EL (cell line): ENCODE results near the gene RNF145.
A peak's percentile ranks its signal among the peaks of the same experiment; 100 is the strongest.
"Not testable (repeated sequence)": the region's sequence is repeated elsewhere in the genome, so short reads cannot be mapped to it uniquely, and the experiment has no call there.

Source experiments
- DNase-seq: peaks from one replicate; pipeline ENCODE4 v3.0.0-alpha.2; 2016

The RNF145 gene, protein sequence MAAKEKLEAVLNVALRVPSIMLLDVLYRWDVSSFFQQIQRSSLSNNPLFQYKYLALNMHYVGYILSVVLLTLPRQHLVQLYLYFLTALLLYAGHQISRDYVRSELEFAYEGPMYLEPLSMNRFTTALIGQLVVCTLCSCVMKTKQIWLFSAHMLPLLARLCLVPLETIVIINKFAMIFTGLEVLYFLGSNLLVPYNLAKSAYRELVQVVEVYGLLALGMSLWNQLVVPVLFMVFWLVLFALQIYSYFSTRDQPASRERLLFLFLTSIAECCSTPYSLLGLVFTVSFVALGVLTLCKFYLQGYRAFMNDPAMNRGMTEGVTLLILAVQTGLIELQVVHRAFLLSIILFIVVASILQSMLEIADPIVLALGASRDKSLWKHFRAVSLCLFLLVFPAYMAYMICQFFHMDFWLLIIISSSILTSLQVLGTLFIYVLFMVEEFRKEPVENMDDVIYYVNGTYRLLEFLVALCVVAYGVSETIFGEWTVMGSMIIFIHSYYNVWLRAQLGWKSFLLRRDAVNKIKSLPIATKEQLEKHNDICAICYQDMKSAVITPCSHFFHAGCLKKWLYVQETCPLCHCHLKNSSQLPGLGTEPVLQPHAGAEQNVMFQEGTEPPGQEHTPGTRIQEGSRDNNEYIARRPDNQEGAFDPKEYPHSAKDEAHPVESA

DNA sequence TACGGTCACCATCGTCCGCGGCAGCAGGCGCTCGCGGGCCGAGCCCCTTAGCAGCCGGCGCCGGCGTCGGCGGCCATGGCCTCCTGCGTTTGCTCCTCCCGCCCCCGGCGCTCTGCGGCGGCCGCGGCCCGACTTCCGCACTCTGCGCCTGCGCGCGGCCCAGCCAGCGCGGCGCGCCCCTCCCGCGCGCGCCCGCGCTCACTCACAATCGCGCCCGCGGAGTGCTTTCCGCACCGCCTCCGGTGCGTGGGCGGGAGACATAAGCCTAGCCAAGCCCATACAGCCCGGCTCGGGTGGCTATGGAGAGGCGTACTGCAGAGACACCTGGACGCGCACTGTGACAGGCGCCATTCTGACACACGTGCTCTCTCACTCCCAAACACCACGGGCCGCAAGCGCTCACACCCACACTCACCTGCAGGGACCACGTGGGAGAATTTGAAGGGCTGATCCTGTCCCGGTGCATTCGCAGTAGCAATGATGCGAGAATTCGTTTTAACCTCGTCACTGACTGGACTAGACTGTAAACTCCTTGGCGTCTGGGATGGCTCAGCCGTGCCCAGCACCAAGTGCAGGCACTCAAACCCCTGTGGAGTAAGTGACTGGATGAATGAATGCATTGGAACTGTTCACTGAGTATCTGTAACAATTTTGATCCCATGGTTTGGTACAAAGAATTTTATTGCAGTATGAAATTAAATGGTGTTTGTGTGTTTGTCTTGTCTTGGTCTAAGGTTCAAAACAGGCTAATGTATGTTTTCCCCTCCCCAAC lies at the start of gene RNF145:
Gene RNF145, minus strand, starts transcription at position 116 of the 772 bp plus-strand sequence. CDS start 5,936 bp downstream, outside the sequence.
- peak; percentile 88 for DNase-seq

DNA sequence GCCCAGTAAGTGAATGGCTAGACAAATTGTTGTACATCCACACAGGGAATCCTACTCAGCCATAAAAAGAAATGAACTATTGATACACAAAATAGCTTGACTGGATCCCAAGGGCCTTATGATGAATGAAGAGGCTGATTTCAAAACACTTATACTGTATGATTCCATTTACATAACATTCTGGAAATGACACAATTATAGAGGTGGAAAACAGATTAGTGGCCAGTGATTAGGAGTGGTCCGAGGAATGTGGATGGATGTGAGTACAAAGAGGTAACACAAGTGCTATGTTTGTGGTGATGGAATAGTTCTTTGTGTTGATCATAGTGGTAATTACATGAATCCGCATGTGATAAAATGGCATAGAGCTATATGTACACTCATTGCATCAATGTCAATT lies 49.0 kb upstream of the RNF145 start:
- no peak for DNase-seq

DNA sequence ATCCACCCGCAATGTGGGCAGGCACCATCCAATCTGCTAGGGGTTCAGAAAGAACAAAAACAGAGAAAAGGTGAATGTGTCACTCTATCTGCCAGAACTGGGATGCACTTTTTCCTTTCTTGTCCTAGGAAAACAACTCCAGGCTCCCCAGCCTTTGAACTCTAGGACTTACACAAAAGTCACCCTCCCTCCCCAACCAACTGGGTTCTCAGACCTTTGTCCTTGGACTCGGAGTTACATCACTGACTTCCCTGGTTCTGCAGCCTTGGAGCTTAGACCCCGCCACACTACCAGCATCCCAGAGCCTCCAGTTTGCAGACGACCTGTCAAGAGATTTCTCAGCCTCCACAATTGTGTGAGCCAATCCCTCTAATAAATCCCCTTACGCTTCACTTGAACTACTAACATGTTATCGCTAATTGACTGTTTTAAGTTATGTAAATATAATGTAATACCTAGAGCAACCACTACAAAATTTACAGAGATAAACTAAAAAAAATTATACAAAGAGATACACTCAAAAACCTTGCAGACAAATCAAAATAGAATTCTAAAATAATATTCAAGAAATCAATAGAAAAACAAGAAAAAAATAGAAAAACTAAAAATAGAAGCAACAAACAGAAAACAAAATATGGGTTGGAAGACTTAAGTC lies 48.4 kb upstream of the RNF145 start:
- DNase-seq = no peak

DNA sequence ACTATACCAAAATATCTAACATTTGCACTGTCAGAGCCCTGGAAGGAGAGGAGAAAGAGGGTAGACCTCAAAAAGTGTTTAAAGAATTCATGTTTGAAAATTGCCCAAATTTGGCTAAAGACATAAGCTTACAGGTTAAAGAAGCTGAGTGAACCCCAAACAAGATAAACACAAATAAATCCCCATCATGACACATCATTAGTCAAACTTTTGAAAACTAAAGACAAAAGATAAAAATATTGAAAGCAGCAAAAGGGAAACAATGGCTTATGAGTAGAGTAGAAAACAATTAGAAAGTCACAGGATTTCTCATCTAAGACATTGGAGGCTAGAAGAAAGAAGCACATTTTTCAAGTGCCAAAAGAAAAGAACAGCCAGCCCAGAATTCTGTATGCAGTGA lies 47.7 kb upstream of the RNF145 start:
- DNase-seq = no peak

DNA sequence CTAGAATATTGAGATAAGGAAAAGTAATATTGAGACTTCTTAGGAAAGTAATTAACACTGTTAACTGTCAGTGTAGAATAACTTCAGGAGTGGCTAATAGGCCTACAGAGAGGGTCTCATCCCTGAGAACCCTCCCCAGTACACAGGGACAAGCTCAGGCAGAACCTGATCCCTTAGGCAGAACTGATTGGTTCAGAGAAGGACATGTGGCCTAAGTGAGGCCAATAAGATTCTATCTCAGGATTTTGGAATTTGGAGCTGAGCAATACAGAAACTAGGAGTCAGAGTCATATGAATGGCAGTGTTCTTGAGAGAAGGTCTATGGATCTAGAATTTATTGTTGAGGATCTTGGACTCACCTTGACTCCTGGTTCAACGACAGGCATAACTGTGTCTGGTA lies 42.8 kb upstream of the RNF145 start:
- no peak for DNase-seq

DNA sequence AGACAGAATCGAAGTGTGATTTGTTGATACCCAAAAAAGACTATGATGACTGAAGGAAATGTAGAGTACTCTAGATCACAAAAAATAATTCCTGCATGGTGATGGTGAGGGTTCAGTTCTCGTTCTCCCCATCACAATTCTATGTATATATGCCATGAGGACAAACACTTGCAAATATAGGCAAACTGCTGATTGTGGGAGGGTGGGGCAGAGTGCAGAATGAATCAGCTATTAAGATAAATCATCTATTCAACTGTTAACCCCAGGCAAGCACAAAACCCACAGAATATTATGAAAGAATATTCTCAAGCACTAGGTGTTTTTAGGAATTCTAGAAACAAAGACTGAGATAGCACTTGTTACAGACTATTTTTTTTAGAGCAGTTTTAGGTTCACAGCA lies 39.8 kb upstream of the RNF145 start:
- no peak for DNase-seq

DNA sequence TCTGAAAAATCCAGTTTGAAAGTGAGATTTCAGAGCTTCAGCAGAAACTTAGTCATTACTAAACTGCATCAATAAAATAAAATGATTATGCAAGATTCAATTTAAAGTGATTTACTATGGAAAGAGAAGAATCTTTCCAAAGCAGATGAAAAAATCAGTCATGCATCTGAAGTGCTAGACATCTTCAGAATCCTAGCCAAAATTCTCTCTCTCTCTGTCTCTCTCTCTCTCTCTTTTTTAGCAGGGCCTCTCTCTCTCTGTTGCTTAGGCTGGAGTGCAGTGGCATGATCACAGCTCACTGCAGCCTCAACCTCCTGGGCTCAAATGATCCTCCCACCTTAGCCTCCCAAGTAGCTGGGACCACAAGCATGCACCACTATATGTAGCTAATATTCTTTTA lies 35.5 kb upstream of the RNF145 start:
- no peak for DNase-seq

DNA sequence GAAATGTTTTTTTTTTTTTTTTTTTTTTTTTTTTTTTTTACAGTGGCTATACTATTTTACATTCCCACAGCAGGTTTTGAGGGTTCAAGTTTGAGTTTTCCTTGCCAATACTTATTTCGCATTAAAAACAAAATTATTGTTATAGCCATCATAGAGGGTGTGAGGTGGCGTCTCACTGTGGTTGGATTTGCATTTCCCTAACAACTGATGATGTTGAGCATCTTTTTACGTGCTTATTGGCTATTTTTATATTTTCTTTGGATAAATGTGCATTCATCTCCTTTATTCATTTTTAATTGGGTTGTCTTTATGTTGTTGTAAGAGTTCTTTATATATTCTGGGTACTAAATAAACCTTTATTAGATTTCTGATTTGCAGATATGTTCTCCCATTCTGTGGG lies 34.8 kb upstream of the RNF145 start:
- no peak for DNase-seq

DNA sequence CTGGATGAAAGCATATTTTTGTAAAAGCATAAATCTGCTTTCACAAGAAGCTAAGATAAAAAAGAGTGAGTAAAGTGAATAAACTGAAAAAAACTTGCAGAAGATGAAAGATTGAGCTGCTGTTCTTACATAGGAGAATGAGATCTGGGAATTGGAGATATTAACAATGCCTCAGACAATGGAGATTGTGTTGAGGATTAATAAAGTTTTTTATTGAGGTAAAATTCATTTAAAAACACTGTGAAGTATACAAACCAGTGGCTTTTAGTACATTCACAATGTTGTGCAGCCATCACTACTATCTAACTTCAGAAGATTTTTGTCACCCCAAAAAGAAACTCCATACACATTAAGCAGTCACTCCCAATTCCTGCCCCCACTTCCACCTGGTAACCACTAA lies 34.0 kb upstream of the RNF145 start:
- no peak for DNase-seq

DNA sequence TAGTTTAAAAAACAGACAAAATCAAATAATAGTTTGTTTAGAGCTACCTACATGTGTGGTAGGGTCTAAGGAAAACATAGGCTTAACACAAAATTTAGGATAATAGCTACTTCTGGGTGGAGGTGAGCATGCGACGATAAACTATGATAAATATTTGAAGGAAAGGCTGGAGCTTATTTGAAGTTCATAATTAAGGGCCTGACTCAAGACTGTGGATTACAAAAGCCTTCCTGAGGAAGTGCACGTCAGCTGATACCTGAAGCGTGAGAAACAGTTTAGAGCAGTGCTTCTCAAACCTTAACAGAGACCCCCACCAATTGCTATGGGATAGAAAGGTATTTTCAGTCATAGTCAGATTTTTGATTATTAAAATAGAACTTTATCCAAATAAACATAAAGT lies 33.3 kb upstream of the RNF145 start:
- no peak for DNase-seq

DNA sequence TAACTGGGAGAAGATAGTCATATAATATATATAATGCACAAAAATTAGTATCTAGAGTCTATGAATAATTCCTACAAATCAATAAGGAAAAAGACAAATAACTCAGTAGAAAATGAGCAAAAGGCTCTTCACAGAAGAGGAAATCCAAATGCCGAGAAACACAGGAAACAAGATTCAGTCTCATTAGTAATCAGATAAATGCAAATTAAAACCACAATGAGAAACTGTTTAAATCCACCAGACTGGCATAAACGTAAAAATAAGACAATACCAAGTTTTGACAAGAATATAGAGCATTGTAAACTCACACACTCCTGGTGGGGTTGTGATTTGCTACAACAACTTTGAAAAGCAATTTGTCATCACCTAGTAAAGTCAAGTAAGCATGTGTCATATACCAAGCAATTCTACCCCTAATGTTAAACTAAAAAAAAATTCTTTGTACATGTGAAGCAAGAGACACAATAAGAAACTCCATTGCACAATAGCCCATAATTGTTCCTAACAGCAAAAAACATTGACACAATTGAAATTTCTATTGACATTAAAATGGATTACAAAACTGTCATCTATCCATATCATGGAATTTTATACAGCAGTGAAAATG lies 32.7 kb upstream of the RNF145 start:
- DNase-seq = peak; percentile 11

DNA sequence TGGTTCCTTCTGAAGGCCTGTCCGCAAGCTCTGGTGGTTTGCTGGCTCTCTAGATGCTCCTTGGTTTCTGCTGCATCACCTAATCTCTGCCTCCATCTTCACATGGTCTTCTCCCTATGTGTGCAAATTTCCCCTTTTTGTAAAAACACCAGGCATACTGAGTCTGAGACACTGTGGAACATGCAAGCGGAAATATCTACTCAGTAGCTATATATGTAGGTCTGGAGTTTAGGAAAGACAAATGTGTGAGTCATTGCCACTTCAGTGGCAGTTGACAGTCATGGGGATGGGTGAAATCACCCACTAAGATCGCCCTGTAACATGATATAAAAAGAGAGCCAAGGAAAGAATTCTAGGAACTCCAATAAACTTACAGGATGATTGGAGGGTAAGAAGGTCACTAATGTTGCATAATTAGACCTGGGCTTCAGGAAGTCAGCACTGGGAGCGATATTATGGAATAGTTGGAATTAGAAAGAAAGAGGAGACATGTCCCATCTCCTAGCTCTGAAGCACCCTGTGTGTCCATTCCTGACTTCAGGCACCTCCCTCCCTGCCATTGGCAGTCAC lies 31.0 kb upstream of the RNF145 start:
- peak; percentile 92 for DNase-seq

DNA sequence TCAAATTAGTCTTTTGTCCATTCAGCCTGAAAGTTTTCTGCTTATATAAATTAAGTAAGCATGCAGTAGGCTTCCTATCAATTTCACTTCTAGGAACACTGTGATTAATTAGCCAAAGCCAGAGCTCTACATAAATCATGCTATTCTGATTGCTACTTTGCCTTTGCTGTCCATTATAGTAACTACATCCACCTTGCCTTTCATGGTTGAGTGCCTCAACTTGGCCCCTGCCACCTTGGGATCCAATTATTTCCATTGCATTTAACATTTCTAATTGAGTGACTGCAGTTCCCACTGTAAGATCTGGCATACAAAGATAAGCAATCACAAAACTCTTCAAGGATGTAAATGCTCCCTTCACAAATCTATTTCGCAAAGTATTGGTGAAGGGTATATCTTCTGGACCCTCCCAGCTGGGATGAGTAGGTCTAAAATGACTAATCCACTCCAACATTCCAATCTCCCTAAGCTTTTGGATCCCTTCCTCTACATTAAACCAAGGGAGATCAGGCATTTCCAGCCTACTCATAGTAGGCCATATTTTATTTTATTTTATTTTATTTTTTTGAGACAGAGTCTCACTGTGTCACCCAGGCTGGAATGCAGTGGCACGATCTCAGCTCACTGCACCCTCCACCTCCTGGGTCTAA lies 26.6 kb upstream of the RNF145 start:
- DNase-seq = peak; percentile 55

DNA sequence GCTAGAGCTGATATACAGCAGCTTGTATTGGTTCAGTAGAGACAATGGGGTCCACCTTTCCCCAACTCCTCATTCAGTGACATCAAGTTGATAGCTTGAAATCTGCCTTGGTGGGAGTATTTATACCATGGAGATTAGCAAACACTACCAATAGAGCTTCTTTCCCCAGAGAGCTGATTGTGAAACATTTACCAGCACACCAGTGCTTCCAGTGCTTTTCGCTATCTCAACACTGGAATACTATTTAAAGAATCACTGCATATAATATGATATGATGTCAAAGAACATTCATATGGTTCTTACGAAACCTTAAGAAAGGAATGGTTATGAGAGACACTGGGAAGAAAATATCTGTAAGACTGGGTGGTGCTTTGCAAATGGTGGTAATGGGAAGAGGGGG lies 21.8 kb upstream of the RNF145 start:
- DNase-seq = no peak

DNA sequence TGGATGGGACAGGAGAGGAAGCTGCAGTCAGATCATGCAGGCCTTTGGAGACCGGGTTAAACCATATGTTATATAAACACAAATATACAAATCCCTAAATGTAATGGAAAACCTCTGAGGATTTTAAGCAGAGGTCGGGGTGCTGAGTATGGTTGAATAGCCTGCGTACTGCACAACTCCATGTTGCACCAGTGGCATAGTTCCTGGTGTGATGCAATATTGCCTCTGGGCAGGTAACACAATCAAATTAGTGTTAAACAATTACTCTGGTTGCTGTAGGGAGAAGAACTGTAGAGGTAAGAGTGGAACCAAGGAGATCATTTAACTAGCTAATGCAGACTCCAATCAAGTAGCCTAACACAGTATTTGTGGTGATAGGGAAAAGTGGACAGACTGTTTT lies 21.3 kb upstream of the RNF145 start:
- no peak for DNase-seq

DNA sequence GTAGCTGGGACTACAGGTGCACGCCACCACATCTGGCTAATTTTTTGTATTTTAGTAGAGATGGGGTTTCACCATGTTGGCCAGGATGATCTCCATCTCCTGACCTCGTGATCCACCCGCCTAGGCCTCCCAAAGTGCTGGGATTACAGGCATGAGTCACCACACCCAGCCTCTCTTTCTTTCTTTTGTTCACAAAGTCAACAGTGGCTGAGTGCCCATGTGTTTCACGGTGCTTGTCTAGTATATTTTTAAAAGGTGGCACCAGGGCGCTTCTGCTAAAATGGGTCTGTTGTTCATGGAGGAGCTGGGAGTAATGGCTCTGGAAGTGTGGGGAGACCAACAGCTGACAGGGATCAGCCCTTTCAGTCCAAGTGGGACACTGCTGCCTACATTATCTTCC lies 18.7 kb upstream of the RNF145 start:
- not testable (repeated sequence) for DNase-seq

DNA sequence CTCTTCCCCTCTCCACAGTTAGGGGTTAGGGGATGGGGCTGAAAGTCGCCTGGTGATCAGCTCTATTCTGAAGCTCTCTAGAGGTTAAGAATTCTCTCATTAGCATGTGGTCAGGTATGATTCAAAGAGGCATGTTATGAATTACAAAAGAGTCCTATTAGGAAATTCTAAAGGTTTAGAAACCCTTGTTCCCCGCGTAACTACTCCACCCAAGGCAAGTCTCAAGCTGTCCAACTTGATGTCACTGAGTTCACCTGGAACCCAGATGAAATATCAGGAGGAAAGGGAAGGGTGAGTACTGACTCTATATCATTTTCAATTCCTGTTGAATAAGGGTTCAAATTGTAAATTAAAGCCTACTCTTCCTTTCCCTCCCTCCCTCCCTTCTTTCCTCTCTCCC lies 18.1 kb upstream of the RNF145 start:
- no peak for DNase-seq

DNA sequence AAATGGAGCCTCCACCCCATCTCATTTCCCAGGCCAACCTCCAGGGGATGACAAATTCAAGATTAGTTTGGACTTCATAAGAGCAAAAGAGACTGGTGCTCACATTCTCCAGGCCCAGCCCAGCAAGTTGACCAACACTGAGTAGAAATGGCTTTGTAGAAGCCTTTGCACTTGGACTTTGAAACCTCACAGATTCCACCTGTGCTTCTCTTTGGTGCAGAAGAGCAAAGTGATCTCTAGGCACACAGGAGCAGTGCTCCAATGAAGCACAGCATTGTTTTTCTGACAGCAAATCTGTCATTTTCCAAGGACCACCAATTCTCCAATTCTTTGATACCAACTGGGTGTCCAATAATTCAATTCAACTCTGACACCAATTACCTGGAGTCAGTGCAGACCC lies 17.1 kb upstream of the RNF145 start:
- DNase-seq = no peak

DNA sequence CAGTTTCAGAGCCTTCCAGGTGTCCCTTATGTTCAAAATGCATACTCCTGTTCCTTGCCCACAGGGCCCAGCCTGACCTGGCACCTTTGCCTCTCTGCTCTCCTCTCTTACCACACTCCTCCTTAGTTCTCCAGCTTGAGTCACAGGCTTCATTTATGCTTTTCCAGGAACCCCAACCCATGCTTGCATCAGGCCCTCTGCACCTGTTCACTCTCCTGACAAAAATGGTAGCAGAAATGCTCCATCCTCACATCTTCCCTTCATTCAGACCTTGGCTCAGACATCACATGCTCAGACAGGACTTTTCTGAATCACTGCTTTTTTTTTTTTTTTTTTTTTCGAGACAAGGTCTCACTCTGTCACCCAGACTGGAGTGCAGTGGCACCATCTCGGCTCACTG lies 15.1 kb upstream of the RNF145 start:
- DNase-seq = no peak

DNA sequence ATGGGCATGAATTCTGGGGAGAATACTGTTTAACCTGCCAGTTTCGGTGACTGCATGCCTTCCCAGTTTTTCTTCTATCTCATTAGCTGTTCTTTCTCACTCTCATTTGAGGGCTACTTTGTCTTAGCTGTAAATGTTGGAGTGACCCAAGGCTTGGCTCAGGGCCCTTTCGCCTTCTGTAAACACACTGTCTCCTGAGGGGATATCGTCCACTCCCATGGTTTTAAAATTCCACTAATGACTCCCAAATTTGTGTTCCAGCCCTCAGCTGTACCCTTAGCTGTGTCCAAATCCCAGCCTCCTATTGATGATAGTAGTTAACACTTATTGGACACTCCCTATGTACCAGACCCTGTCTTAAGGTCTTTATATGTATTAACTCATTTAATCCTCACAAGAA lies 14.1 kb upstream of the RNF145 start:
- no peak for DNase-seq

DNA sequence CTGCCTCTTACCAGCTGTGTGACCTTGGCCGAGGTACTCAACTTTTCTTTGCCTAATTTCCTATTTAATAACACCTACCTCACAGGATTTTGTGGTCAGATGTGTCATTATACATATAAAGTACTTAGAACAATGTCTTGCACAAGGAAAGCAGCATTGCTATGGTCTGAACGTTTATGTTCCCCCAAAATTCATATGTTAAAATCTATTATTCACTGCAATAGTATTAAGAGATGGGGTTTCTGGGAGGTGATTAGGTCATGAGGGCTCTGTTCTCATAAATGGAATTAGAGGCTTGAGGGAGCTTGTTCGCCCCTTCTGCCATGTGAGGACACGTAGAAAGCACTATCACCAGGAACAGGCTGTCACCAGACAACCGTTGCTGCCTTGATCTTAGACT lies 10.9 kb upstream of the RNF145 start:
- DNase-seq = no peak

DNA sequence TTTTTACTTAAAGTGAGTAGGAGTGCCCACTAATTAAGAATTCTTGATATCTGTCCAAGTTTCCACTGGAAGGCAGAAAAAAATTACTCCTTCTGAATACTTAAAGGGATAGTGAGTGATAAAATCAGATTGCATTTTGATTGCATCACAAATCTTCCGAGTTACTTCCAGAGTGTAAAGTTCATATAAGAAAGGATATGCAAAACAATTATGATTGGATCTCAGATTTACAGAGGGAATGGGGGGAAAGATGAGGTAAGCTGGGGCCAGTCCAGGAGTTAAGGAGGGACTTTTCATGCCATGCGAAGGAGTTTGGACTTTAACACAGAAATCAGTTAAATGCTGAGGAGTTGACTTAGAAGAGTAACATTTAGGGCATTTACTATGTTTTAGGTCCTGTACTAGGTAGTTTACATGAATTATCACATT lies 9.3 kb upstream of the RNF145 start:
- peak; percentile 41 for DNase-seq
